ENCODE measurements around the gene ZBTB39. TPM values are rescaled to one million over a fixed set of nuclear protein-coding genes. Genes with fewer than 3 reads are reported as not detected.

ZBTB39 gene
- total RNA-seq, 1 experiment from 2014 or later = 5.8 TPM

- in situ Hi-C loops (cut with HindIII; ENCODE audit: low pct_unique_long_range_greater_than_20kb, low sequenced_read_pairs) = no loop called here
- TF ChIP-seq SIN3A (IDR thresholded peaks at IDR 0.05; ENCODE audit: borderline replicate concordance, insufficient read depth, low read depth, low read length) = no peak
- no peak for TF ChIP-seq TCF7L2 (IDR thresholded peaks at IDR 0.05; ENCODE audit: low read depth, low read length)
- no peak for TF ChIP-seq POLR2AphosphoS5 (IDR thresholded peaks at IDR 0.05; ENCODE audit: low read depth, low read length)
- TF ChIP-seq, protein P1, sequence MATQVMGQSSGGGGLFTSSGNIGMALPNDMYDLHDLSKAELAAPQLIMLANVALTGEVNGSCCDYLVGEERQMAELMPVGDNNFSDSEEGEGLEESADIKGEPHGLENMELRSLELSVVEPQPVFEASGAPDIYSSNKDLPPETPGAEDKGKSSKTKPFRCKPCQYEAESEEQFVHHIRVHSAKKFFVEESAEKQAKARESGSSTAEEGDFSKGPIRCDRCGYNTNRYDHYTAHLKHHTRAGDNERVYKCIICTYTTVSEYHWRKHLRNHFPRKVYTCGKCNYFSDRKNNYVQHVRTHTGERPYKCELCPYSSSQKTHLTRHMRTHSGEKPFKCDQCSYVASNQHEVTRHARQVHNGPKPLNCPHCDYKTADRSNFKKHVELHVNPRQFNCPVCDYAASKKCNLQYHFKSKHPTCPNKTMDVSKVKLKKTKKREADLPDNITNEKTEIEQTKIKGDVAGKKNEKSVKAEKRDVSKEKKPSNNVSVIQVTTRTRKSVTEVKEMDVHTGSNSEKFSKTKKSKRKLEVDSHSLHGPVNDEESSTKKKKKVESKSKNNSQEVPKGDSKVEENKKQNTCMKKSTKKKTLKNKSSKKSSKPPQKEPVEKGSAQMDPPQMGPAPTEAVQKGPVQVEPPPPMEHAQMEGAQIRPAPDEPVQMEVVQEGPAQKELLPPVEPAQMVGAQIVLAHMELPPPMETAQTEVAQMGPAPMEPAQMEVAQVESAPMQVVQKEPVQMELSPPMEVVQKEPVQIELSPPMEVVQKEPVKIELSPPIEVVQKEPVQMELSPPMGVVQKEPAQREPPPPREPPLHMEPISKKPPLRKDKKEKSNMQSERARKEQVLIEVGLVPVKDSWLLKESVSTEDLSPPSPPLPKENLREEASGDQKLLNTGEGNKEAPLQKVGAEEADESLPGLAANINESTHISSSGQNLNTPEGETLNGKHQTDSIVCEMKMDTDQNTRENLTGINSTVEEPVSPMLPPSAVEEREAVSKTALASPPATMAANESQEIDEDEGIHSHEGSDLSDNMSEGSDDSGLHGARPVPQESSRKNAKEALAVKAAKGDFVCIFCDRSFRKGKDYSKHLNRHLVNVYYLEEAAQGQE (IDR thresholded peaks at IDR 0.05; ENCODE audit: insufficient read depth in 1 of 2, low read depth in 2 of 2, low read length in 1 of 2) = no peak
- TF ChIP-seq, protein P2, sequence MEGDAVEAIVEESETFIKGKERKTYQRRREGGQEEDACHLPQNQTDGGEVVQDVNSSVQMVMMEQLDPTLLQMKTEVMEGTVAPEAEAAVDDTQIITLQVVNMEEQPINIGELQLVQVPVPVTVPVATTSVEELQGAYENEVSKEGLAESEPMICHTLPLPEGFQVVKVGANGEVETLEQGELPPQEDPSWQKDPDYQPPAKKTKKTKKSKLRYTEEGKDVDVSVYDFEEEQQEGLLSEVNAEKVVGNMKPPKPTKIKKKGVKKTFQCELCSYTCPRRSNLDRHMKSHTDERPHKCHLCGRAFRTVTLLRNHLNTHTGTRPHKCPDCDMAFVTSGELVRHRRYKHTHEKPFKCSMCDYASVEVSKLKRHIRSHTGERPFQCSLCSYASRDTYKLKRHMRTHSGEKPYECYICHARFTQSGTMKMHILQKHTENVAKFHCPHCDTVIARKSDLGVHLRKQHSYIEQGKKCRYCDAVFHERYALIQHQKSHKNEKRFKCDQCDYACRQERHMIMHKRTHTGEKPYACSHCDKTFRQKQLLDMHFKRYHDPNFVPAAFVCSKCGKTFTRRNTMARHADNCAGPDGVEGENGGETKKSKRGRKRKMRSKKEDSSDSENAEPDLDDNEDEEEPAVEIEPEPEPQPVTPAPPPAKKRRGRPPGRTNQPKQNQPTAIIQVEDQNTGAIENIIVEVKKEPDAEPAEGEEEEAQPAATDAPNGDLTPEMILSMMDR (IDR thresholded peaks at IDR 0.05) = no peak
- Histone ChIP-seq H3K9me3 (ENCODE audit: control insufficient read depth, insufficient read depth, low read depth, low read length) (no peaks in the 10 kb centered on the region), H3K4me1 (ENCODE audit: control insufficient read depth, insufficient read depth, low read length) (no peaks in the 10 kb centered on the region), H3K27me3 (ENCODE audit: control insufficient read depth, insufficient read depth, low read length) (peaks cover 14% of the 10 kb centered on the region), H3K27ac (ENCODE audit: low read length) (no peak within 1 kb of the TSS), H3K4me3 (ENCODE audit: low read depth in 2 of 2, low read length in 2 of 2) (no peak within 1 kb of the TSS), H3K36me3 (ENCODE audit: control insufficient read depth, insufficient read depth, low read length) (no peaks in the 10 kb centered on the region)
- intact Hi-C loops (cut with micrococcal nuclease; ENCODE audit: unreplicated experiment) = no loop called here
- ChIA-PET CTCF (interaction anchor here (0.6 kb wide), 3 partner anchors 12 to 166 kb away, joined by 3 to 5 read pairs (median 4); no protein-coding TSS in a partner anchor), POLR2A (interaction anchor here (0.6 kb wide), 1 partner anchor 49 kb away, joined by 17 read pairs; no protein-coding TSS in a partner anchor)
- no TSS peak for BruUV-seq (replicated peaks)
- DNase-seq (ENCODE audit: low read depth, low spot score) (no peak), ATAC-seq (peak; percentile 46; the same call in 1 of the 2 replicates)
Measured at GRCh38 chr12:57016348-57016747, 10.0 kb upstream of the ZBTB39 start, which contains the start of gene TAC3. TAC3 (minus strand) TSS chr12:57016529; CDS start chr12:57015797, 732 bp downstream.

DNA sequence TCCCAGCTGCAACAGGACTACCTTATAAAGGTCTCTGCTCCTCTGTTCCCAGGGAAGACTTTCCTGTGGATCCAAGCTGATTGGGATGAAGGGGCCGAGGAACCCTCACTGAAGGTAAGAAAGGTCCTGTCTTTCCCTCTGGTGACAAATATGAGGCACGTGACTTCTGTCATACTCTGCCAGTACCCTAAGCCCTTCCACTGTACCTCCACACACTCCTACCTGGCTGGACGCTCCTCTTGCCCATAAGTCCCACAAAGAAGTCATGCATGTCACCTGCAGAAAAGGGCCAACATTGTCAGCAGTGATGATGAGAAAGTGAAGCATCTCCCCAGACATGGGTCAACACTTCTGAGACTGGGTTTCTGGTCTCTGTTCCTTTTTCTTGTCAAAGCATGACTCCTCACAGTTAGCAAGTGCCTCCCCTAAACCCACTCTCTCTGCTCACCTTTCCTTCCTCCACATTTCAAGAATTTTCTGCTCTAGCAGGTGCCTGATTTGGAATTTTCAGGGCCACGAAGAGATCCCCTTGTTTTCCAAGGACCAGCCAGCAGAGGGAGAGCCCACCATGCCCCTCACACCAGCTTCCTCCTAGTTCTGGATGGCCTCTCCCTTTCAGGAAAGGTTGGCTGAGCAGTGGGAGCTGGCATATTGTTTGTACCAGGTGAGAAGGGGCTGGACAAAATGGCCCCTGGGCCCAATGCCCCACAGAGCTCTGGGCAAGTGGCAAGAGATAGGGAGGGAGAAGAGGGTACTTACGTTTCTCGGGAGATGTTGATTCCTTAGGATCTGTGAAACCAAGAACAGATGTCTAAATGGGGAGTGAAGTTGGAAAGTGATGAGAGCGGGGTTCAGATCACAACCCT is 6.5 kb upstream of the ZBTB39 start:
- Histone ChIP-seq H3K36me3 (ENCODE audit: control insufficient read depth, insufficient read depth, low read length) (no peaks in the 10 kb centered on the region), H3K9me3 (ENCODE audit: control insufficient read depth, insufficient read depth, low read depth, low read length) (no peaks in the 10 kb centered on the region), H3K27me3 (ENCODE audit: control insufficient read depth, insufficient read depth, low read length) (peaks cover 14% of the 10 kb centered on the region), H3K27ac (ENCODE audit: low read length) (no peak overlapping the region), H3K4me1 (ENCODE audit: control insufficient read depth, insufficient read depth, low read length) (peaks cover 10% of the 10 kb centered on the region), H3K4me3 (ENCODE audit: low read depth in 2 of 2, low read length in 2 of 2) (no peak overlapping the region)
- TF ChIP-seq SIN3A (IDR thresholded peaks at IDR 0.05; ENCODE audit: borderline replicate concordance, insufficient read depth, low read depth, low read length) = no peak
- no peak for TF ChIP-seq POLR2AphosphoS5 (IDR thresholded peaks at IDR 0.05; ENCODE audit: low read depth, low read length)
- TF ChIP-seq, protein P1 (IDR thresholded peaks at IDR 0.05; ENCODE audit: insufficient read depth in 1 of 2, low read depth in 2 of 2, low read length in 1 of 2) = no peak
- no peak for TF ChIP-seq TCF7L2 (IDR thresholded peaks at IDR 0.05; ENCODE audit: low read depth, low read length)
- in situ Hi-C loops (cut with HindIII; ENCODE audit: low pct_unique_long_range_greater_than_20kb, low sequenced_read_pairs) = no loop called here
- DNase-seq (ENCODE audit: low read depth, low spot score) (no peak), ATAC-seq (no peak)
- POLR2A ChIA-PET = interaction anchor here (0.6 kb wide), 2 partner anchors 37 to 323 kb away, joined by 3 to 5 read pairs; no protein-coding TSS in a partner anchor
- BruUV-seq (replicated peaks) = no TSS peak
- CTCF ChIA-PET = no interaction called here
- intact Hi-C loops (cut with micrococcal nuclease; ENCODE audit: unreplicated experiment) = no loop called here
